A549 (cell line): ENCODE results near the gene GNG12. TPM values are rescaled to one million over a fixed set of nuclear protein-coding genes. Genes with fewer than 3 reads are reported as not detected.
A peak's percentile ranks its signal among the peaks of the same experiment; 100 is the strongest.

Source experiments
- ATAC-seq, 2 experiments: fragments of 200-7000 bp in 1 of 2; fragments of >200 bp in 1 of 2; cut with Nextera tagmentation in 1 of 2; cut with Tn5 transposase in 1 of 2; 3 replicates each; pipeline versions ENCODE4 v1.8.0 to v1.9.1; 2018 to 2020; ENCODE audit warnings: mild to moderate bottlenecking in 1 of 2, moderate library complexity in 1 of 2
- CTCF ChIA-PET: fragments of 300-600 bp; sonication (Branson Sonifier 250); formaldehyde crosslinking; extraction: SDS; loops from one replicate; lab custom pipeline; 2021; ENCODE audit warnings: antibody characterized with exemption, inconsistent platforms; lab: Yijun Ruan, JAX
- POLR2A ChIA-PET: fragments of 350-600 bp; formaldehyde crosslinking; extraction: SDS; loops from one replicate; lab custom pipeline; 2021; ENCODE audit warnings: antibody characterized with exemption, inconsistent platforms; lab: Yijun Ruan, JAX
- DNase-seq, 2 experiments: peaks; one replicate each; pipeline versions ENCODE4 v3.0.0 to v3.0.0-alpha.2; 2011 to 2016; ENCODE audit warnings: low read depth in 1 of 2, low spot score in 1 of 2
- FAIRE-seq: peaks from 2 replicates; lab custom pipeline; 2011; peaks lifted over from hg19 to GRCh38; lab: Jason Lieb, UNC
- H3K27ac ChIP-seq, 2 experiments: fragments of >200 bp; sonication (Bioruptor Twin); formaldehyde crosslinking; 3 replicates each; pipeline ENCODE4 v1.5.1; 2016 to 2017
- H3K4me1 ChIP-seq: fragments of >200 bp; sonication (Bioruptor Twin); formaldehyde crosslinking; 3 replicates; pipeline ENCODE4 v1.6.1; 2016
- H3K4me2 ChIP-seq: fragments of >200 bp; sonication (Bioruptor Twin); formaldehyde crosslinking; 3 replicates; pipeline ENCODE4 v1.6.1; 2016
- H3K4me3 ChIP-seq: fragments of >200 bp; sonication (Bioruptor Twin); formaldehyde crosslinking; 3 replicates; pipeline ENCODE4 v1.5.1; 2016
- H3K9me3 ChIP-seq: fragments of >200 bp; sonication (Bioruptor Twin); formaldehyde crosslinking; 3 replicates; pipeline ENCODE4 v1.6.1; 2016
- CBX8 ChIP-seq: fragments of 200-600 bp; sonication (generic); IDR thresholded peaks from 2 replicates; pipeline ENCODE4 v1.6.1; 2016
- E2F6 ChIP-seq: IDR thresholded peaks from 2 replicates; pipeline ENCODE4 v1.6.1; 2012; ENCODE audit warnings: low read depth, borderline replicate concordance
- EHF ChIP-seq: fragments of 250-450 bp; sonication (Bioruptor Pico); IDR thresholded peaks from 2 replicates; pipeline ENCODE4 v1.5.0; 2020; ENCODE audit warnings: mild to moderate bottlenecking
- EHMT2 ChIP-seq: fragments of 200-600 bp; sonication (generic); IDR thresholded peaks from 2 replicates; pipeline ENCODE4 v1.6.1; 2016; ENCODE audit warnings: antibody characterized with exemption, low read depth, mild to moderate bottlenecking, moderate library complexity
- EP300 ChIP-seq, 2 experiments: fragments of >200 bp; sonication (Bioruptor Twin); formaldehyde crosslinking; IDR thresholded peaks; 2 replicates in 1 of 2; 3 replicates in 1 of 2; pipeline ENCODE4 v1.6.1; 2016 to 2017
- FOSL2 ChIP-seq, 2 experiments: fragments of 450-650 bp in 1 of 2; fragments of >200 bp in 1 of 2; sonication (Bioruptor Twin) in 1 of 2; formaldehyde crosslinking; IDR thresholded peaks; 2 replicates each; pipeline versions ENCODE4 v1.5.0 to v1.6.1; 2016 to 2020; ENCODE audit warnings: mild to moderate bottlenecking in 1 of 2, moderate library complexity in 1 of 2
- HDAC2 ChIP-seq: fragments of 200-600 bp; sonication (generic); IDR thresholded peaks from 2 replicates; pipeline ENCODE4 v1.6.1; 2016
- HMGXB4 ChIP-seq: fragments of 250-450 bp; sonication (Bioruptor Pico); IDR thresholded peaks from 2 replicates; pipeline ENCODE4 v1.5.0; 2021; ENCODE audit warnings: mild to moderate bottlenecking, moderate library complexity, borderline replicate concordance
- HOXA7 ChIP-seq: fragments of 250-450 bp; sonication (Bioruptor Pico); IDR thresholded peaks from 2 replicates; pipeline ENCODE4 v1.5.0; 2020; ENCODE audit warnings: mild to moderate bottlenecking, moderate library complexity
- HOXB5 ChIP-seq: fragments of 250-450 bp; sonication (Bioruptor Pico); IDR thresholded peaks from 2 replicates; pipeline ENCODE4 v1.5.0; 2020; ENCODE audit warnings: mild to moderate bottlenecking, moderate library complexity
- KDM1A ChIP-seq: fragments of 200-600 bp; sonication (generic); IDR thresholded peaks from 2 replicates; pipeline ENCODE4 v1.6.1; 2016; ENCODE audit warnings: low read depth, mild to moderate bottlenecking
- MYC ChIP-seq: IDR thresholded peaks from 2 replicates; pipeline ENCODE4 v1.6.1; 2012; ENCODE audit warnings: mild to moderate bottlenecking, inconsistent platforms, low read length, improper control_type of control experiment, borderline replicate concordance
- NFE2L2 ChIP-seq: fragments of 150-350 bp; conservative IDR thresholded peaks from 2 replicates; pipeline ENCODE4 v1.6.1; 2014; ENCODE audit warnings: low read length
- NR3C1 ChIP-seq: fragments of >200 bp; sonication (Bioruptor Twin); formaldehyde crosslinking; IDR thresholded peaks from 3 replicates; pipeline ENCODE4 v1.6.1; 2017
- POLR2A ChIP-seq: IDR thresholded peaks from 2 replicates; pipeline ENCODE4 v1.6.1; 2012; ENCODE audit warnings: mild to moderate bottlenecking, low read length
- RAD21 ChIP-seq, 2 experiments: fragments of >200 bp in 1 of 2; sonication (Bioruptor Twin) in 1 of 2; formaldehyde crosslinking in 1 of 2; IDR thresholded peaks in 1 of 2; conservative IDR thresholded peaks in 1 of 2; 2 replicates in 1 of 2; 3 replicates in 1 of 2; pipeline ENCODE4 v1.6.1; 2012 to 2018; ENCODE audit warnings: inconsistent platforms in 1 of 2
- SMC3 ChIP-seq: fragments of >200 bp; sonication (Bioruptor Twin); formaldehyde crosslinking; IDR thresholded peaks from 3 replicates; pipeline ENCODE4 v1.6.1; 2018; ENCODE audit warnings: inconsistent platforms
- TFCP2L1 ChIP-seq: fragments of 250-450 bp; sonication (Bioruptor Pico); IDR thresholded peaks from 2 replicates; pipeline ENCODE4 v1.5.0; 2021; ENCODE audit warnings: mild to moderate bottlenecking
- TP53 ChIP-seq: fragments of 250-450 bp; sonication (Bioruptor Pico); IDR thresholded peaks from 2 replicates; pipeline ENCODE4 v1.5.0; 2021; ENCODE audit warnings: mild to moderate bottlenecking, moderate library complexity
- ZNF302 ChIP-seq: fragments of 250-450 bp; sonication (Bioruptor Pico); IDR thresholded peaks from 2 replicates; pipeline ENCODE4 v1.9.0; 2021; ENCODE audit warnings: inconsistent platforms, mild to moderate bottlenecking, moderate library complexity
- WGBS: methylation state at CpG from one replicate; pipeline ENCODE4 v1.1.6; 2017; ENCODE audit errors: missing lambda C conversion rate; 5-methylcytosine and 5-hydroxymethylcytosine counted together
- polyA plus RNA-seq, 4 experiments: library from polyadenylated mRNA; depleted of rRNA in 3 of 4; stranded (reverse); fragments of >200 nt; fragmentation: RNase III in 1 of 4; extraction: RNeasy Plus Mini Kit Qiagen cat#74134 plus additional on column Dnase treatment in 1 of 4; gene quantifications; 2 replicates in 3 of 4; 3 replicates in 1 of 4; pipeline ENCODE4 v1.2.3, GENCODE V29; 2011 to 2017
- TF ChIP-seq, protein P1 (sequence below): fragments of 150-350 bp; IDR thresholded peaks from 2 replicates; pipeline ENCODE4 v1.6.1; 2014; ENCODE audit warnings: low read depth, mild to moderate bottlenecking, low read length
- TF ChIP-seq, protein P2 (sequence below): fragments of 450-650 bp; IDR thresholded peaks from 2 replicates; pipeline ENCODE4 v1.6.1; 2014; ENCODE audit warnings: antibody characterized with exemption

Gene GNG12
- polyA plus RNA-seq, 2 of the 4 experiments (the other 2 are of a cell fraction): 91.8 to 132 TPM

- FAIRE-seq: no peak
- CTCF ChIA-PET: interaction anchor here (0.8 to 4.6 kb wide), 4 partner anchors 41 to 128 kb away, joined by 3 to 25 read pairs (median 3); no protein-coding TSS in a partner anchor
- TF ChIP-seq EHF (CRISPR knock-in tag) (no peak), CBX8 (no peak), FOSL2 (IDR thresholded peaks at IDR 0.05) (no peak), FOSL2 (CRISPR knock-in tag; IDR thresholded peaks at IDR 0.05) (no peak), SMC3 (no peak), HOXA7 (CRISPR knock-in tag) (no peak), TP53 (CRISPR knock-in tag) (no peak), TFCP2L1 (CRISPR knock-in tag) (no peak), ZNF302 (CRISPR knock-in tag) (no peak), HDAC2 (no peak), MYC (no peak), NR3C1 (no peak), KDM1A (no peak), E2F6 (no peak)
- TF ChIP-seq, protein P1, sequence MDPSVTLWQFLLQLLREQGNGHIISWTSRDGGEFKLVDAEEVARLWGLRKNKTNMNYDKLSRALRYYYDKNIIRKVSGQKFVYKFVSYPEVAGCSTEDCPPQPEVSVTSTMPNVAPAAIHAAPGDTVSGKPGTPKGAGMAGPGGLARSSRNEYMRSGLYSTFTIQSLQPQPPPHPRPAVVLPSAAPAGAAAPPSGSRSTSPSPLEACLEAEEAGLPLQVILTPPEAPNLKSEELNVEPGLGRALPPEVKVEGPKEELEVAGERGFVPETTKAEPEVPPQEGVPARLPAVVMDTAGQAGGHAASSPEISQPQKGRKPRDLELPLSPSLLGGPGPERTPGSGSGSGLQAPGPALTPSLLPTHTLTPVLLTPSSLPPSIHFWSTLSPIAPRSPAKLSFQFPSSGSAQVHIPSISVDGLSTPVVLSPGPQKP: no peak
- TF ChIP-seq, all 56 proteins: peak for 0
- no peak overlapping the region for H3K4me3 ChIP-seq
- DNase-seq (no peak), ATAC-seq (no peak)
- POLR2A ChIA-PET: interaction anchor here (1.1 kb wide), 2 partner anchors 71 to 119 kb away, joined by 3 to 5 read pairs; no protein-coding TSS in a partner anchor
- peaks cover 19% of the 10 kb centered on the region for H3K4me1 ChIP-seq
- no peaks in the 10 kb centered on the region for H3K9me3 ChIP-seq
- H3K27ac ChIP-seq: peak overlapping the region; percentile 25 to 62; a peak in 4 of 6 replicates
- peak overlapping the region; percentile 98; the same call in 2 of the 3 replicates for H3K4me2 ChIP-seq
- 66% methylated on average over 3 of the region's 3 CpGs for WGBS
Measured at GRCh38 chr1:67689267-67690017, 143.8 kb downstream of the GNG12 start.

DNA sequence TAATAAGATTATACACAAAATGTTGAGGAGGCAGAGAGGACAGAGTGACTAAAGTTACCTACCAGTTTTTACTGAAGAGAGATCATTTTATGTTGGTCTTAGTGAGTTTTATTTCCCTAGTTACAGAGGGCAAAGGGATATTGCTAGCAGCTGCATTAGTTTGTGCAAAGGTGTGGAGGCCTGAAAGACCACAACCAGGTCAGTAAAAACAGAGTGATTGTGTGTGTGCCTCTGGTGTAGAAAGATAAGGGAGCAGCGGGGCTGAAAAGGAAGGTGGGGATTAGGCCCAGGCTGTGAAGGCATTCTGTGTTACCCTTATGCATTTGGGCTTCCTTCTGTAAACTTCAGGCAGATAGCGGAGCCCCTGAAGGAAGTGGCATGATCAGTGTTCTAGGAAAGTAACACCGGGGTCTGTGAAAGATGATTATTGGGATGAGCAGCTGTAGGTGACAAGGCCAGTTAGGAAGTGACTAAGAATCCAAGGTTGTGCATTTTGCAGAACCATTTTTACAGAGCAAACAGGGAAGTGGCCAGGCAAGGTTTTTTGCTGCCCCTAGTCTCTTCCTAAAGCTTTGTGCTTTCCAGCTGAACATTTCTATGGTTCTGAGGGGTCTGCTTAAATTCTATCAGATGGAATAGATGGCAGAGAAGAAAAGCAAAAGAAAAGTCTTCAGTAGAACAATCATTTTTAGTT lies 144.6 kb downstream of the GNG12 start:
- POLR2A ChIA-PET: interaction anchor here (1.1 kb wide), 2 partner anchors 71 to 119 kb away, joined by 3 to 5 read pairs; no protein-coding TSS in a partner anchor
- Histone ChIP-seq H3K27ac (peak overlapping the region; percentile 25 to 62; a peak in 4 of 6 replicates), H3K4me2 (peak overlapping the region; percentile 98), H3K4me3 (peak overlapping the region; percentile 80; the same call in 2 of the 3 replicates), H3K4me1 (peaks cover 27% of the 10 kb centered on the region)
- DNase-seq (no peak), ATAC-seq (no peak), FAIRE-seq (no peak)
- WGBS: 94% methylated on average over 3 of the region's 3 CpGs
- CTCF ChIA-PET: interaction anchor here (1.7 to 4.6 kb wide), 2 partner anchors 72 to 127 kb away, joined by 3 to 25 read pairs; no protein-coding TSS in a partner anchor
- TF ChIP-seq EHMT2: no peak
- peak; percentile 44; the same call in 1 of the 2 replicates for TF ChIP-seq TP53 (CRISPR knock-in tag)
- TF ChIP-seq, all 56 proteins: peak for 1
- H3K9me3 ChIP-seq: no peaks in the 10 kb centered on the region

GRCh38 chr1:67687649-67688048 lies 145.6 kb downstream of the GNG12 start:
- TF ChIP-seq HOXB5 (CRISPR knock-in tag): no peak
- no peak for TF ChIP-seq HDAC2
- no peak for TF ChIP-seq HMGXB4 (CRISPR knock-in tag)
- TF ChIP-seq RAD21 (conservative IDR thresholded peaks at IDR 0.05 in 1 of 2, IDR thresholded peaks at IDR 0.05 in 1 of 2): no peak
- no peak for TF ChIP-seq EP300 (IDR thresholded peaks at IDR 0.05)
- TF ChIP-seq, protein P2, sequence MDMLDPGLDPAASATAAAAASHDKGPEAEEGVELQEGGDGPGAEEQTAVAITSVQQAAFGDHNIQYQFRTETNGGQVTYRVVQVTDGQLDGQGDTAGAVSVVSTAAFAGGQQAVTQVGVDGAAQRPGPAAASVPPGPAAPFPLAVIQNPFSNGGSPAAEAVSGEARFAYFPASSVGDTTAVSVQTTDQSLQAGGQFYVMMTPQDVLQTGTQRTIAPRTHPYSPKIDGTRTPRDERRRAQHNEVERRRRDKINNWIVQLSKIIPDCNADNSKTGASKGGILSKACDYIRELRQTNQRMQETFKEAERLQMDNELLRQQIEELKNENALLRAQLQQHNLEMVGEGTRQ: no peak
- no peak for TF ChIP-seq NFE2L2
- no peak for TF ChIP-seq POLR2A
- TF ChIP-seq, all 56 proteins: peak for 0
- ChIA-PET POLR2A (interaction anchor here (0.6 to 5.5 kb wide), 4 partner anchors 62 to 151 kb away, joined by 3 to 93 read pairs (median 5); no protein-coding TSS in a partner anchor), CTCF (no interaction called here)
- Histone ChIP-seq H3K4me3 (peak overlapping the region; percentile 80), H3K9me3 (no peaks in the 10 kb centered on the region), H3K27ac (peak overlapping the region; percentile 96 to 99), H3K4me2 (peak overlapping the region; percentile 98), H3K4me1 (peaks cover 37% of the 10 kb centered on the region)
- DNase-seq (no peak), ATAC-seq (no peak), FAIRE-seq (no peak)
- 23% methylated on average over 4 of the region's 4 CpGs for WGBS
